MM.1S (cell line): Measurements from ENCODE around the gene AKAP13.
A peak's percentile ranks its signal among the peaks of the same experiment; 100 is the strongest.
"Not testable (repeated sequence)": the region's sequence is repeated elsewhere in the genome, so short reads cannot be mapped to it uniquely, and the experiment has no call there.

Experiments used
- DNase-seq: peaks from one replicate; pipeline ENCODE4 v3.0.0-alpha.2; 2015
- H2AFZ ChIP-seq: fragments of 300-600 bp; sonication (generic); 2 replicates; pipeline ENCODE4 v1.6.0; 2016; ENCODE audit warnings: antibody characterized with exemption, low read length
- H3F3A ChIP-seq: fragments of 300-600 bp; sonication (generic); 2 replicates; pipeline ENCODE4 v1.6.1; 2016; ENCODE audit warnings: mild to moderate bottlenecking, antibody characterized with exemption, low read length, moderate library complexity, mixed read lengths; ENCODE audit not compliant: insufficient read depth
- H3K27ac ChIP-seq: fragments of 300-600 bp; sonication (generic); 2 replicates; pipeline ENCODE4 v1.5.1; 2016; ENCODE audit warnings: mild to moderate bottlenecking, low read length
- H3K27me3 ChIP-seq: fragments of 300-600 bp; sonication (generic); replicated peaks from 2 replicates; pipeline ENCODE4 v1.6.0; 2016; ENCODE audit warnings: low read length; ENCODE audit not compliant: insufficient read depth
- H3K36me3 ChIP-seq: fragments of 300-600 bp; sonication (generic); replicated peaks from 2 replicates; pipeline ENCODE4 v1.6.1; 2016; ENCODE audit warnings: mild to moderate bottlenecking, low read length, mixed read lengths; ENCODE audit not compliant: insufficient read depth
- H3K4me1 ChIP-seq: fragments of 300-600 bp; sonication (generic); 2 replicates; pipeline ENCODE4 v1.6.1; 2016; ENCODE audit warnings: low read length, mixed read lengths
- H3K4me2 ChIP-seq: fragments of 300-600 bp; sonication (generic); 2 replicates; pipeline ENCODE4 v1.6.0; 2016; ENCODE audit warnings: low read depth, low read length
- H3K4me3 ChIP-seq: fragments of 300-600 bp; sonication (generic); 2 replicates; pipeline ENCODE4 v1.5.1; 2016; ENCODE audit warnings: low read length, mixed read lengths
- H3K79me2 ChIP-seq: fragments of 300-600 bp; sonication (generic); 2 replicates; pipeline ENCODE4 v1.6.1; 2016; ENCODE audit warnings: mixed run types, low read length, mixed read lengths
- H3K9ac ChIP-seq: fragments of 300-600 bp; sonication (generic); 2 replicates; pipeline ENCODE4 v1.6.1; 2016; ENCODE audit warnings: low read length, mixed read lengths
- H3K9me2 ChIP-seq: fragments of 300-600 bp; sonication (generic); replicated peaks from 2 replicates; pipeline ENCODE4 v1.6.1; 2016; ENCODE audit warnings: mild to moderate bottlenecking, low read length, mixed read lengths; ENCODE audit not compliant: insufficient read depth
- H3K9me3 ChIP-seq: fragments of 300-600 bp; sonication (generic); replicated peaks from 2 replicates; pipeline ENCODE4 v1.6.1; 2016; ENCODE audit warnings: mild to moderate bottlenecking, low read length, mixed read lengths; ENCODE audit not compliant: insufficient read depth
- H4K20me1 ChIP-seq: fragments of 300-600 bp; sonication (generic); 2 replicates; pipeline ENCODE4 v1.6.1; 2016; ENCODE audit warnings: mild to moderate bottlenecking, low read length, moderate library complexity, mixed read lengths; ENCODE audit not compliant: insufficient read depth
- EZH2 ChIP-seq: fragments of 300-600 bp; sonication (generic); optimal IDR thresholded peaks from 2 replicates; pipeline ENCODE3; 2017; ENCODE audit warnings: low read depth, mild to moderate bottlenecking, antibody characterized with exemption, low read length, mixed read lengths
- EZH2phosphoT487 ChIP-seq: fragments of 300-600 bp; sonication (generic); IDR thresholded peaks from 2 replicates; pipeline ENCODE4 v1.6.1; 2018; ENCODE audit warnings: antibody characterized with exemption, low read length
- TF ChIP-seq, protein P1 (sequence below): fragments of 300-600 bp; sonication (generic); IDR thresholded peaks from 2 replicates; pipeline ENCODE4 v1.5.1; 2016; ENCODE audit warnings: antibody characterized with exemption, low read length, mixed read lengths

The AKAP13 gene

DNA sequence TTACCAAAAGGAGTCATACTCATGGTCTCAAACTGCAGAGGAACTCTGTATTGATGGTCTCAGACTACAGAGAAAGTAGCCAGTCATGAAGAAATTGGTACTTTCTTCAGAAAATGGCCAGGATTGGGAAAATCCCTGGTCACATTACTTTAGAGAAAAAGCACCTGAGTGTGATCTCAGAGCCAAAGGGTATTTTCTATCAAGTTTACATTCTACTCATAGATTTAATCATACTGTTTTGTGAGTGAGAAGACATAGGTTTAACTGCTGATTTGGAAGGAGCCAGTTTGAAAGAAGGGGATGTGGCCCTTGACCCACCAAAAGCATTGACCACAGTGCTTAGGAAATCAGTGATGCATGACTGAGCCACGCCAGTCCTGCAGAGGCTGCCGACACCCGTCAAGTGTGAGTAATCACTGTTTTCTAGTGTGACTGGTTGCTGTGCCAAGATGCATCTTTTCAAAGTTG lies 203.6 kb downstream of the AKAP13 start:
- TF ChIP-seq EZH2 (no peak), EZH2phosphoT487 (no peak)
- TF ChIP-seq, protein P1, sequence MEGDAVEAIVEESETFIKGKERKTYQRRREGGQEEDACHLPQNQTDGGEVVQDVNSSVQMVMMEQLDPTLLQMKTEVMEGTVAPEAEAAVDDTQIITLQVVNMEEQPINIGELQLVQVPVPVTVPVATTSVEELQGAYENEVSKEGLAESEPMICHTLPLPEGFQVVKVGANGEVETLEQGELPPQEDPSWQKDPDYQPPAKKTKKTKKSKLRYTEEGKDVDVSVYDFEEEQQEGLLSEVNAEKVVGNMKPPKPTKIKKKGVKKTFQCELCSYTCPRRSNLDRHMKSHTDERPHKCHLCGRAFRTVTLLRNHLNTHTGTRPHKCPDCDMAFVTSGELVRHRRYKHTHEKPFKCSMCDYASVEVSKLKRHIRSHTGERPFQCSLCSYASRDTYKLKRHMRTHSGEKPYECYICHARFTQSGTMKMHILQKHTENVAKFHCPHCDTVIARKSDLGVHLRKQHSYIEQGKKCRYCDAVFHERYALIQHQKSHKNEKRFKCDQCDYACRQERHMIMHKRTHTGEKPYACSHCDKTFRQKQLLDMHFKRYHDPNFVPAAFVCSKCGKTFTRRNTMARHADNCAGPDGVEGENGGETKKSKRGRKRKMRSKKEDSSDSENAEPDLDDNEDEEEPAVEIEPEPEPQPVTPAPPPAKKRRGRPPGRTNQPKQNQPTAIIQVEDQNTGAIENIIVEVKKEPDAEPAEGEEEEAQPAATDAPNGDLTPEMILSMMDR, result no peak
- Histone ChIP-seq H3K9me3 (no peaks in the 10 kb centered on the region), H3K4me1 (peaks cover 5% of the 10 kb centered on the region; the same call in 1 of the 2 replicates), H3K27me3 (no peaks in the 10 kb centered on the region), H3K9ac (no peak overlapping the region), H3K79me2 (no peaks in the 10 kb centered on the region), H3F3A (no peaks in the 10 kb centered on the region), H4K20me1 (no peaks in the 10 kb centered on the region; the same call in 1 of the 2 replicates), H3K27ac (no peak overlapping the region), H3K4me2 (no peak overlapping the region), H3K9me2 (no peaks in the 10 kb centered on the region), H3K36me3 (no peaks in the 10 kb centered on the region), H2AFZ (no peak overlapping the region), H3K4me3 (no peak overlapping the region)
- no peak for DNase-seq

- no peak overlapping the region for H3K9ac ChIP-seq
- DNase-seq, result no peak
- H3K9me3 ChIP-seq, result no peaks in the 10 kb centered on the region
- H3K36me3 ChIP-seq, result no peaks in the 10 kb centered on the region
- no peak overlapping the region for H2AFZ ChIP-seq
- H3K9me2 ChIP-seq, result no peaks in the 10 kb centered on the region
- TF ChIP-seq, protein P1, result no peak
- no peak for TF ChIP-seq EZH2phosphoT487
- no peak for TF ChIP-seq EZH2
- H3K79me2 ChIP-seq, result no peaks in the 10 kb centered on the region
- H3F3A ChIP-seq, result no peaks in the 10 kb centered on the region
- H4K20me1 ChIP-seq, result no peaks in the 10 kb centered on the region; the same call in 1 of the 2 replicates
- H3K27me3 ChIP-seq, result no peaks in the 10 kb centered on the region
- H3K4me1 ChIP-seq, result peaks cover 5% of the 10 kb centered on the region; the same call in 1 of the 2 replicates
- no peak overlapping the region for H3K27ac ChIP-seq
- H3K4me3 ChIP-seq, result no peak overlapping the region
- H3K4me2 ChIP-seq, result peak overlapping the region; percentile 16; the same call in 1 of the 2 replicates
Observed at GRCh38 chr15:85584872-85585271, 204.5 kb downstream of the AKAP13 start.

DNA sequence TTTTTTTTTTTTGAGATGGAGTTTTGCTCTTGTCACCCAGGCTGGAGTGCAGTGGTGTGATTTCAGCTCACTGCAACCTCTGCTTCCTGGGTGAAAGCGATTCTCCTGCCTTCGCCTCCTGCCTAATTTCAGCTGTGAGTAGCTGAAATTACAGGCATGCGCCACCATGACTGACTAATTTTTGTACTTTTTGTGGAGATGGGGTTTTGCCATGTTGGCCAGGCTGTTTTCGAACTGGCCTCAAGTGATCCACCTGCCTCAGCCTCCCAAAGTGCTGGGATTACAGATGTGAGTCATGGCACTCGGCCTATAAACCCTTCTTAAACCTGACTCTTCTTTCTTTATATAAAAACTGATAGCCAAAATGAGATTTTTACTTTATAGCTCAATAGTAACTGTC lies 205.8 kb downstream of the AKAP13 start:
- H3K9me3 ChIP-seq, H3K27me3 ChIP-seq, H2AFZ ChIP-seq, H4K20me1 ChIP-seq, H3K9ac ChIP-seq, H3K36me3 ChIP-seq, H3K4me2 ChIP-seq, DNase-seq, H3K4me1 ChIP-seq, H3K79me2 ChIP-seq, H3K9me2 ChIP-seq, H3K27ac ChIP-seq, H3F3A ChIP-seq, H3K4me3 ChIP-seq: not testable (repeated sequence)

GRCh38 chr15:85587707-85588411 lies 207.5 kb downstream of the AKAP13 start:
- TF ChIP-seq EZH2, result no peak
- TF ChIP-seq EZH2phosphoT487, result no peak
- TF ChIP-seq, protein P1, result no peak
- no peak overlapping the region for H3K9ac ChIP-seq
- H3K9me3 ChIP-seq, result no peaks in the 10 kb centered on the region
- H4K20me1 ChIP-seq, result no peaks in the 10 kb centered on the region; the same call in 1 of the 2 replicates
- no peaks in the 10 kb centered on the region for H3K79me2 ChIP-seq
- no peak overlapping the region for H2AFZ ChIP-seq
- peaks cover 5% of the 10 kb centered on the region; the same call in 1 of the 2 replicates for H3K4me1 ChIP-seq
- no peaks in the 10 kb centered on the region for H3F3A ChIP-seq
- H3K9me2 ChIP-seq, result no peaks in the 10 kb centered on the region
- no peaks in the 10 kb centered on the region for H3K36me3 ChIP-seq
- no peak overlapping the region for H3K27ac ChIP-seq
- no peak overlapping the region for H3K4me2 ChIP-seq
- no peak for DNase-seq
- no peaks in the 10 kb centered on the region for H3K27me3 ChIP-seq
- H3K4me3 ChIP-seq, result no peak overlapping the region
